Measurements from ENCODE around the gene GALNT2. TPM values are rescaled to one million over a fixed set of nuclear protein-coding genes. Genes with fewer than 3 reads are reported as not detected.

The GALNT2 gene
- total RNA-seq, 1 experiment from 2014 or later: 152 TPM

DNA sequence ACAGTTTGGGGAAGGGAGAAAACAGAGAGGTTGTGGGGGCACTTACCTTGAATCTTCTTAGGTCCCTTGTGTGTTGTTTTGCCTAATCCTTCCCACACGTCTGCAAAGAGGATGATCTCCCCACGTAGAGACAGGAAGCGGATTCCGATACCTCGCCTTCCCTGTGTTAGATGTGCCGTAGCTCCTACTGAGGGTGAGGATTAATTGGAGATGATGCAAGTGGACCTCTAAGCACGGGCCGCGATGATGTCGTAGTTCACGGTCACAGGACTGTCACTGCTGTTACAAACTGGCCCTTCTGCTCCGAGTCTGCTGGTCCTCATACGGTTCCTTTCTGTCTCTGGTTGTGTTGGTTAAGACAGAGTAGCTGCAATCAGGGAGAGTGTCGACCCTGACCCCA lies 27.7 kb downstream of the GALNT2 start:
- Histone ChIP-seq H3K27me3 (ENCODE audit: control insufficient read depth, insufficient read depth, low read length) (no peaks in the 10 kb centered on the region), H3K27ac (ENCODE audit: low read length) (no peak overlapping the region), H3K36me3 (ENCODE audit: control insufficient read depth, insufficient read depth, low read length) (no peaks in the 10 kb centered on the region), H3K9me3 (ENCODE audit: control insufficient read depth, insufficient read depth, low read depth, low read length) (no peaks in the 10 kb centered on the region), H3K4me1 (ENCODE audit: control insufficient read depth, insufficient read depth, low read length) (peaks cover 14% of the 10 kb centered on the region; the same call in 1 of the 2 replicates), H3K4me3 (ENCODE audit: low read depth in 2 of 2, low read length in 2 of 2) (no peak overlapping the region)
- in situ Hi-C loops (cut with HindIII; ENCODE audit: low pct_unique_long_range_greater_than_20kb, low sequenced_read_pairs): no loop called here
- ChIA-PET POLR2A (no interaction called here), CTCF (no interaction called here)
- DNase-seq (ENCODE audit: low read depth, low spot score) (no peak), ATAC-seq (no peak)
- TF ChIP-seq SIN3A (IDR thresholded peaks at IDR 0.05; ENCODE audit: borderline replicate concordance, insufficient read depth, low read depth, low read length) (no peak), TCF7L2 (IDR thresholded peaks at IDR 0.05; ENCODE audit: low read depth, low read length) (no peak), CTCF (IDR thresholded peaks at IDR 0.05) (no peak), POLR2AphosphoS5 (IDR thresholded peaks at IDR 0.05; ENCODE audit: low read depth, low read length) (no peak)
- TF ChIP-seq, protein P1, sequence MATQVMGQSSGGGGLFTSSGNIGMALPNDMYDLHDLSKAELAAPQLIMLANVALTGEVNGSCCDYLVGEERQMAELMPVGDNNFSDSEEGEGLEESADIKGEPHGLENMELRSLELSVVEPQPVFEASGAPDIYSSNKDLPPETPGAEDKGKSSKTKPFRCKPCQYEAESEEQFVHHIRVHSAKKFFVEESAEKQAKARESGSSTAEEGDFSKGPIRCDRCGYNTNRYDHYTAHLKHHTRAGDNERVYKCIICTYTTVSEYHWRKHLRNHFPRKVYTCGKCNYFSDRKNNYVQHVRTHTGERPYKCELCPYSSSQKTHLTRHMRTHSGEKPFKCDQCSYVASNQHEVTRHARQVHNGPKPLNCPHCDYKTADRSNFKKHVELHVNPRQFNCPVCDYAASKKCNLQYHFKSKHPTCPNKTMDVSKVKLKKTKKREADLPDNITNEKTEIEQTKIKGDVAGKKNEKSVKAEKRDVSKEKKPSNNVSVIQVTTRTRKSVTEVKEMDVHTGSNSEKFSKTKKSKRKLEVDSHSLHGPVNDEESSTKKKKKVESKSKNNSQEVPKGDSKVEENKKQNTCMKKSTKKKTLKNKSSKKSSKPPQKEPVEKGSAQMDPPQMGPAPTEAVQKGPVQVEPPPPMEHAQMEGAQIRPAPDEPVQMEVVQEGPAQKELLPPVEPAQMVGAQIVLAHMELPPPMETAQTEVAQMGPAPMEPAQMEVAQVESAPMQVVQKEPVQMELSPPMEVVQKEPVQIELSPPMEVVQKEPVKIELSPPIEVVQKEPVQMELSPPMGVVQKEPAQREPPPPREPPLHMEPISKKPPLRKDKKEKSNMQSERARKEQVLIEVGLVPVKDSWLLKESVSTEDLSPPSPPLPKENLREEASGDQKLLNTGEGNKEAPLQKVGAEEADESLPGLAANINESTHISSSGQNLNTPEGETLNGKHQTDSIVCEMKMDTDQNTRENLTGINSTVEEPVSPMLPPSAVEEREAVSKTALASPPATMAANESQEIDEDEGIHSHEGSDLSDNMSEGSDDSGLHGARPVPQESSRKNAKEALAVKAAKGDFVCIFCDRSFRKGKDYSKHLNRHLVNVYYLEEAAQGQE (IDR thresholded peaks at IDR 0.05; ENCODE audit: insufficient read depth in 1 of 2, low read depth in 2 of 2, low read length in 1 of 2): no peak
- no TSS peak for BruUV-seq (replicated peaks)
- intact Hi-C loops (cut with micrococcal nuclease; ENCODE audit: unreplicated experiment): no loop called here

GRCh38 chr1:230095938-230096337 lies 28.9 kb downstream of the GALNT2 start:
- ChIA-PET CTCF (no interaction called here), POLR2A (no interaction called here)
- no peak overlapping the region for H3K27ac ChIP-seq (ENCODE audit: low read length)
- no peak overlapping the region for H3K4me3 ChIP-seq (ENCODE audit: low read depth in 2 of 2, low read length in 2 of 2)
- no peaks in the 10 kb centered on the region for H3K27me3 ChIP-seq (ENCODE audit: control insufficient read depth, insufficient read depth, low read length)
- no peaks in the 10 kb centered on the region; the same call in 1 of the 2 replicates for H3K36me3 ChIP-seq (ENCODE audit: control insufficient read depth, insufficient read depth, low read length)
- 0 out of 2 replicates have a peak, but pooled peaks cover 4% of the 10 kb centered on the region for H3K4me1 ChIP-seq (ENCODE audit: control insufficient read depth, insufficient read depth, low read length)
- DNase-seq (ENCODE audit: low read depth, low spot score): no peak
- BruUV-seq (replicated peaks): no TSS peak
- intact Hi-C loops (cut with micrococcal nuclease; ENCODE audit: unreplicated experiment): no loop called here
- in situ Hi-C loops (cut with HindIII; ENCODE audit: low pct_unique_long_range_greater_than_20kb, low sequenced_read_pairs): no loop called here
- ATAC-seq: no peak
- TF ChIP-seq POLR2AphosphoS5 (IDR thresholded peaks at IDR 0.05; ENCODE audit: low read depth, low read length): no peak
- TF ChIP-seq CTCF (IDR thresholded peaks at IDR 0.05): no peak
- TF ChIP-seq SIN3A (IDR thresholded peaks at IDR 0.05; ENCODE audit: borderline replicate concordance, insufficient read depth, low read depth, low read length): no peak
- TF ChIP-seq, protein P1 (IDR thresholded peaks at IDR 0.05; ENCODE audit: insufficient read depth in 1 of 2, low read depth in 2 of 2, low read length in 1 of 2): no peak
- TF ChIP-seq TCF7L2 (IDR thresholded peaks at IDR 0.05; ENCODE audit: low read depth, low read length): no peak
- H3K9me3 ChIP-seq (ENCODE audit: control insufficient read depth, insufficient read depth, low read depth, low read length): no peaks in the 10 kb centered on the region
